ENCODE measurements around the gene PCDH9.

DNA sequence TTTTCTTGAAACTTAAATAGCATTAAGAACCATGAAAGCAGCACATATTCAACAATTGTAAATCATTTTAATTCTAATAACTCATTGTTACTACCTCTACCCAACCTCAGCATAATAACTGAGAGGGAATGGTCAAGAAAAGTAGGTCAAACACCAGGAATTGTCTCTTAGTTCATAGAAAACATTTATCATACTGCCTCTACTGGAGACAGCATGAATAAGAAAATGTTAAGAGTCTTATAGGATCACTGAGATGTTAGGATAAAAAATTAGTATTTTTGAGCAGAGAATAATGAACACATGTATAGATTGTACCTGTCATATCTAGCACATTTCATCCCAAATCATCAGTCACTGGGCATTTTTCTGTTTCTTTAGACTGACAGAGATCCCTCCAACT lies 515.3 kb downstream of the PCDH9 start:
- TF ChIP-seq, protein P1, sequence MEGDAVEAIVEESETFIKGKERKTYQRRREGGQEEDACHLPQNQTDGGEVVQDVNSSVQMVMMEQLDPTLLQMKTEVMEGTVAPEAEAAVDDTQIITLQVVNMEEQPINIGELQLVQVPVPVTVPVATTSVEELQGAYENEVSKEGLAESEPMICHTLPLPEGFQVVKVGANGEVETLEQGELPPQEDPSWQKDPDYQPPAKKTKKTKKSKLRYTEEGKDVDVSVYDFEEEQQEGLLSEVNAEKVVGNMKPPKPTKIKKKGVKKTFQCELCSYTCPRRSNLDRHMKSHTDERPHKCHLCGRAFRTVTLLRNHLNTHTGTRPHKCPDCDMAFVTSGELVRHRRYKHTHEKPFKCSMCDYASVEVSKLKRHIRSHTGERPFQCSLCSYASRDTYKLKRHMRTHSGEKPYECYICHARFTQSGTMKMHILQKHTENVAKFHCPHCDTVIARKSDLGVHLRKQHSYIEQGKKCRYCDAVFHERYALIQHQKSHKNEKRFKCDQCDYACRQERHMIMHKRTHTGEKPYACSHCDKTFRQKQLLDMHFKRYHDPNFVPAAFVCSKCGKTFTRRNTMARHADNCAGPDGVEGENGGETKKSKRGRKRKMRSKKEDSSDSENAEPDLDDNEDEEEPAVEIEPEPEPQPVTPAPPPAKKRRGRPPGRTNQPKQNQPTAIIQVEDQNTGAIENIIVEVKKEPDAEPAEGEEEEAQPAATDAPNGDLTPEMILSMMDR (conservative IDR thresholded peaks at IDR 0.05; ENCODE audit: low read depth in 2 of 2) = peak in 1 of 2 experiments; percentile 35; a peak in 2 of 4 replicates
- TF ChIP-seq JUNB (IDR thresholded peaks at IDR 0.05; ENCODE audit: unreplicated experiment) = no peak
- TF ChIP-seq, protein P2, sequence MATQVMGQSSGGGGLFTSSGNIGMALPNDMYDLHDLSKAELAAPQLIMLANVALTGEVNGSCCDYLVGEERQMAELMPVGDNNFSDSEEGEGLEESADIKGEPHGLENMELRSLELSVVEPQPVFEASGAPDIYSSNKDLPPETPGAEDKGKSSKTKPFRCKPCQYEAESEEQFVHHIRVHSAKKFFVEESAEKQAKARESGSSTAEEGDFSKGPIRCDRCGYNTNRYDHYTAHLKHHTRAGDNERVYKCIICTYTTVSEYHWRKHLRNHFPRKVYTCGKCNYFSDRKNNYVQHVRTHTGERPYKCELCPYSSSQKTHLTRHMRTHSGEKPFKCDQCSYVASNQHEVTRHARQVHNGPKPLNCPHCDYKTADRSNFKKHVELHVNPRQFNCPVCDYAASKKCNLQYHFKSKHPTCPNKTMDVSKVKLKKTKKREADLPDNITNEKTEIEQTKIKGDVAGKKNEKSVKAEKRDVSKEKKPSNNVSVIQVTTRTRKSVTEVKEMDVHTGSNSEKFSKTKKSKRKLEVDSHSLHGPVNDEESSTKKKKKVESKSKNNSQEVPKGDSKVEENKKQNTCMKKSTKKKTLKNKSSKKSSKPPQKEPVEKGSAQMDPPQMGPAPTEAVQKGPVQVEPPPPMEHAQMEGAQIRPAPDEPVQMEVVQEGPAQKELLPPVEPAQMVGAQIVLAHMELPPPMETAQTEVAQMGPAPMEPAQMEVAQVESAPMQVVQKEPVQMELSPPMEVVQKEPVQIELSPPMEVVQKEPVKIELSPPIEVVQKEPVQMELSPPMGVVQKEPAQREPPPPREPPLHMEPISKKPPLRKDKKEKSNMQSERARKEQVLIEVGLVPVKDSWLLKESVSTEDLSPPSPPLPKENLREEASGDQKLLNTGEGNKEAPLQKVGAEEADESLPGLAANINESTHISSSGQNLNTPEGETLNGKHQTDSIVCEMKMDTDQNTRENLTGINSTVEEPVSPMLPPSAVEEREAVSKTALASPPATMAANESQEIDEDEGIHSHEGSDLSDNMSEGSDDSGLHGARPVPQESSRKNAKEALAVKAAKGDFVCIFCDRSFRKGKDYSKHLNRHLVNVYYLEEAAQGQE (IDR thresholded peaks at IDR 0.05; ENCODE audit: unreplicated experiment) = no peak
- no peak for TF ChIP-seq POLR2AphosphoS5 (IDR thresholded peaks at IDR 0.05; ENCODE audit: low read depth)
- TF ChIP-seq CREB1 (CRISPR knock-in tag; IDR thresholded peaks at IDR 0.05; ENCODE audit: low read depth) = no peak
- no peak for TF ChIP-seq EZH2 (IDR thresholded peaks at IDR 0.05; ENCODE audit: low read depth, unreplicated experiment)

Data from GM23338 (cell line).